Stimulated activated naive CD8-positive, alpha-beta T cell treated with anti-CD3 and anti-CD28 coated beads, Interleukin-15, amount 100 ng/mL, for 72 hours (primary cell): ENCODE results near the gene LRRC8B.

Experiments
- ATAC-seq: fragments of 150-1000 bp; cut with Tn5 transposase; 2 replicates; pipeline ENCODE4 v1.10.0; 2021; ENCODE audit warnings: mild to moderate bottlenecking, moderate library complexity
- DNase-seq, 2 donors: peaks; one replicate each; pipeline ENCODE4 v3.0.0; 2021 to 2022
- H3K27ac Mint-ChIP-seq, 2 donors: one replicate each; pipeline ENCODE4 v1.8.0; 2022; ENCODE audit warnings: mild to moderate bottlenecking in 2 of 2, mixed read lengths in 2 of 2, moderate library complexity in 2 of 2
- H3K27me3 Mint-ChIP-seq: one replicate; pipeline ENCODE4 v1.8.0; 2022; ENCODE audit warnings: mixed read lengths
- H3K4me1 Mint-ChIP-seq: one replicate; pipeline ENCODE4 v1.8.0; 2022; ENCODE audit warnings: mild to moderate bottlenecking, mixed read lengths
- H3K4me3 Mint-ChIP-seq, 2 donors: one replicate each; pipeline ENCODE4 v1.8.0; 2022; ENCODE audit warnings: mild to moderate bottlenecking in 2 of 2, mixed read lengths in 2 of 2, moderate library complexity in 1 of 2
- H3K9me3 Mint-ChIP-seq, 2 donors: one replicate each; pipeline ENCODE4 v1.8.0; 2022; ENCODE audit warnings: mixed read lengths in 2 of 2

LRRC8B gene

GRCh38 chr1:89552471-89553081 is 27.9 kb downstream of the LRRC8B start:
- Mint-ChIP-seq H3K9me3 (no peaks in the 10 kb centered on the region), H3K4me3 (peak overlapping the region; percentile 22 to 49), H3K27ac (peak overlapping the region; percentile 20 to 86), H3K27me3 (no peaks in the 10 kb centered on the region), H3K4me1 (peaks cover 79% of the 10 kb centered on the region)
- DNase-seq (no peak), ATAC-seq (peak; percentile 64)

GRCh38 chr1:89553157-89553556 is 28.5 kb downstream of the LRRC8B start:
- Mint-ChIP-seq H3K4me1 (peaks cover 77% of the 10 kb centered on the region), H3K27me3 (no peaks in the 10 kb centered on the region), H3K4me3 (no peak overlapping the region), H3K27ac (no peak overlapping the region), H3K9me3 (peaks cover 0 to 2% of the 10 kb centered on the region in 2 donors)
- ATAC-seq (no peak), DNase-seq (no peak)

GRCh38 chr1:89555550-89555949 is 30.9 kb downstream of the LRRC8B start:
- Mint-ChIP-seq H3K27ac (peak overlapping the region; percentile 78 to 82), H3K4me3 (no peak overlapping the region), H3K27me3 (no peaks in the 10 kb centered on the region), H3K9me3 (peaks cover 4 to 12% of the 10 kb centered on the region in 2 donors), H3K4me1 (peaks cover 62% of the 10 kb centered on the region)
- ATAC-seq (no peak), DNase-seq (no peak)

GRCh38 chr1:89556726-89557444 is 32.3 kb downstream of the LRRC8B start:
- Mint-ChIP-seq H3K4me1 (peaks cover 51% of the 10 kb centered on the region), H3K4me3 (no peak overlapping the region), H3K27ac (peak overlapping the region in 1 of 2 donors; percentile 70), H3K27me3 (no peaks in the 10 kb centered on the region), H3K9me3 (peaks cover 4 to 12% of the 10 kb centered on the region in 2 donors)
- ATAC-seq = no peak
- DNase-seq = no peak

- ATAC-seq = no peak
- peaks cover 4 to 12% of the 10 kb centered on the region in 2 donors for H3K9me3 Mint-ChIP-seq
- DNase-seq = no peak
- H3K4me3 Mint-ChIP-seq = no peak overlapping the region
- H3K27me3 Mint-ChIP-seq = no peaks in the 10 kb centered on the region
- H3K4me1 Mint-ChIP-seq = peaks cover 50% of the 10 kb centered on the region
- no peak overlapping the region for H3K27ac Mint-ChIP-seq
These were observed 32.8 kb downstream of the LRRC8B start for GRCh38 chr1:89557445-89557825.

GRCh38 chr1:89557956-89558355 is 33.3 kb downstream of the LRRC8B start:
- H3K27me3 Mint-ChIP-seq = no peaks in the 10 kb centered on the region
- no peak overlapping the region for H3K27ac Mint-ChIP-seq
- DNase-seq (no peak), ATAC-seq (no peak)
- peaks cover 4 to 12% of the 10 kb centered on the region in 2 donors for H3K9me3 Mint-ChIP-seq
- no peak overlapping the region for H3K4me3 Mint-ChIP-seq
- peaks cover 47% of the 10 kb centered on the region for H3K4me1 Mint-ChIP-seq

GRCh38 chr1:89563957-89564604 is 39.5 kb downstream of the LRRC8B start:
- DNase-seq (no peak), ATAC-seq (no peak)
- peaks cover under 1 to 4% of the 10 kb centered on the region in 2 donors for H3K9me3 Mint-ChIP-seq
- no peak overlapping the region for H3K4me3 Mint-ChIP-seq
- peaks cover 16% of the 10 kb centered on the region for H3K4me1 Mint-ChIP-seq
- no peaks in the 10 kb centered on the region for H3K27me3 Mint-ChIP-seq
- H3K27ac Mint-ChIP-seq = no peak overlapping the region

GRCh38 chr1:89565521-89565920 is 40.9 kb downstream of the LRRC8B start:
- Mint-ChIP-seq H3K4me3 (no peak overlapping the region), H3K27ac (no peak overlapping the region), H3K4me1 (peaks cover 16% of the 10 kb centered on the region), H3K27me3 (no peaks in the 10 kb centered on the region), H3K9me3 (peaks cover 0 to 3% of the 10 kb centered on the region in 2 donors)
- ATAC-seq (no peak), DNase-seq (no peak)

- peaks cover 28% of the 10 kb centered on the region for H3K4me1 Mint-ChIP-seq
- H3K4me3 Mint-ChIP-seq = no peak overlapping the region
- no peaks in the 10 kb centered on the region for H3K27me3 Mint-ChIP-seq
- no peak for ATAC-seq
- H3K9me3 Mint-ChIP-seq = peaks cover 0 to 8% of the 10 kb centered on the region in 2 donors
- no peak overlapping the region for H3K27ac Mint-ChIP-seq
- DNase-seq = no peak
These were observed 42.1 kb downstream of the LRRC8B start for GRCh38 chr1:89566761-89567174.

GRCh38 chr1:89567797-89568196 is 43.2 kb downstream of the LRRC8B start:
- Mint-ChIP-seq H3K27me3 (no peaks in the 10 kb centered on the region), H3K4me3 (no peak overlapping the region), H3K27ac (no peak overlapping the region), H3K4me1 (peaks cover 23% of the 10 kb centered on the region), H3K9me3 (peaks cover 0 to 8% of the 10 kb centered on the region in 2 donors)
- no peak for ATAC-seq
- DNase-seq = no peak

- Mint-ChIP-seq H3K4me1 (peaks cover 13% of the 10 kb centered on the region), H3K27ac (no peak overlapping the region), H3K4me3 (no peak overlapping the region), H3K9me3 (peaks cover 0 to 8% of the 10 kb centered on the region in 2 donors), H3K27me3 (no peaks in the 10 kb centered on the region)
- ATAC-seq (no peak), DNase-seq (no peak)
These were observed 48.8 kb downstream of the LRRC8B start for GRCh38 chr1:89573410-89573809.

GRCh38 chr1:89574621-89575020 is 50.0 kb downstream of the LRRC8B start:
- peaks cover 19% of the 10 kb centered on the region for H3K4me1 Mint-ChIP-seq
- DNase-seq (no peak), ATAC-seq (no peak)
- no peaks in the 10 kb centered on the region for H3K27me3 Mint-ChIP-seq
- H3K9me3 Mint-ChIP-seq = peaks cover 0 to 8% of the 10 kb centered on the region in 2 donors
- no peak overlapping the region for H3K4me3 Mint-ChIP-seq
- H3K27ac Mint-ChIP-seq = peak overlapping the region in 1 of 2 donors; percentile 29

GRCh38 chr1:89575207-89575606 is 50.6 kb downstream of the LRRC8B start:
- Mint-ChIP-seq H3K27me3 (no peaks in the 10 kb centered on the region), H3K9me3 (peaks cover 0 to 8% of the 10 kb centered on the region in 2 donors), H3K4me3 (no peak overlapping the region), H3K27ac (peak overlapping the region in 1 of 2 donors; percentile 31), H3K4me1 (peaks cover 20% of the 10 kb centered on the region)
- no peak for DNase-seq
- ATAC-seq = no peak

GRCh38 chr1:89576013-89576412 is 51.4 kb downstream of the LRRC8B start:
- Mint-ChIP-seq H3K9me3 (peaks cover 0 to under 1% of the 10 kb centered on the region in 2 donors), H3K27ac (no peak overlapping the region), H3K4me1 (peaks cover 24% of the 10 kb centered on the region), H3K4me3 (no peak overlapping the region), H3K27me3 (no peaks in the 10 kb centered on the region)
- DNase-seq (no peak), ATAC-seq (no peak)

- no peak overlapping the region for H3K4me3 Mint-ChIP-seq
- H3K27me3 Mint-ChIP-seq = no peaks in the 10 kb centered on the region
- no peaks in the 10 kb centered on the region for H3K9me3 Mint-ChIP-seq
- peaks cover 26% of the 10 kb centered on the region for H3K4me1 Mint-ChIP-seq
- DNase-seq = no peak
- ATAC-seq = no peak
- no peak overlapping the region for H3K27ac Mint-ChIP-seq
These were observed 53.5 kb downstream of the LRRC8B start for GRCh38 chr1:89578151-89578550.
